Ectodermal cell (in vitro differentiated cells): ENCODE measurements around the gene FDX2.
A peak's percentile ranks its signal among the peaks of the same experiment; 100 is the strongest.
"Not testable (repeated sequence)": the region's sequence is repeated elsewhere in the genome, so short reads cannot be mapped to it uniquely, and the experiment has no call there.

Experiments used
- H3K27ac ChIP-seq: 2 replicates; pipeline ENCODE4 v1.7.0; 2013; ENCODE audit warnings: mild to moderate bottlenecking, low read depth, low read length; ENCODE audit not compliant: insufficient read depth, poor library complexity, severe bottlenecking
- H3K27me3 ChIP-seq: 2 replicates; pipeline ENCODE4 v1.7.0; 2013; ENCODE audit warnings: mild to moderate bottlenecking, low read length; ENCODE audit not compliant: insufficient read depth, control insufficient read depth, poor library complexity, severe bottlenecking
- H3K36me3 ChIP-seq: one replicate; pipeline ENCODE4 v1.7.0; 2013; ENCODE audit warnings: low read length; ENCODE audit not compliant: control insufficient read depth, insufficient read depth
- H3K4me1 ChIP-seq: one replicate; pipeline ENCODE4 v1.7.0; 2013; ENCODE audit warnings: low read length; ENCODE audit not compliant: control insufficient read depth, insufficient read depth
- H3K4me3 ChIP-seq: 2 replicates; pipeline ENCODE4 v1.7.0; 2013; ENCODE audit warnings: low read depth, low read length, control low read depth; ENCODE audit not compliant: insufficient read depth
- H3K9me3 ChIP-seq: 2 replicates; pipeline ENCODE4 v1.7.0; 2013; ENCODE audit warnings: mild to moderate bottlenecking, low read length, moderate library complexity; ENCODE audit not compliant: control insufficient read depth
- WGBS, 2 experiments: methylation state at CpG; one replicate each; pipeline ENCODE4 v1.1.7; 2013; ENCODE audit warnings: missing lambda C conversion rate in 2 of 2; 5-methylcytosine and 5-hydroxymethylcytosine counted together

Gene FDX2

DNA sequence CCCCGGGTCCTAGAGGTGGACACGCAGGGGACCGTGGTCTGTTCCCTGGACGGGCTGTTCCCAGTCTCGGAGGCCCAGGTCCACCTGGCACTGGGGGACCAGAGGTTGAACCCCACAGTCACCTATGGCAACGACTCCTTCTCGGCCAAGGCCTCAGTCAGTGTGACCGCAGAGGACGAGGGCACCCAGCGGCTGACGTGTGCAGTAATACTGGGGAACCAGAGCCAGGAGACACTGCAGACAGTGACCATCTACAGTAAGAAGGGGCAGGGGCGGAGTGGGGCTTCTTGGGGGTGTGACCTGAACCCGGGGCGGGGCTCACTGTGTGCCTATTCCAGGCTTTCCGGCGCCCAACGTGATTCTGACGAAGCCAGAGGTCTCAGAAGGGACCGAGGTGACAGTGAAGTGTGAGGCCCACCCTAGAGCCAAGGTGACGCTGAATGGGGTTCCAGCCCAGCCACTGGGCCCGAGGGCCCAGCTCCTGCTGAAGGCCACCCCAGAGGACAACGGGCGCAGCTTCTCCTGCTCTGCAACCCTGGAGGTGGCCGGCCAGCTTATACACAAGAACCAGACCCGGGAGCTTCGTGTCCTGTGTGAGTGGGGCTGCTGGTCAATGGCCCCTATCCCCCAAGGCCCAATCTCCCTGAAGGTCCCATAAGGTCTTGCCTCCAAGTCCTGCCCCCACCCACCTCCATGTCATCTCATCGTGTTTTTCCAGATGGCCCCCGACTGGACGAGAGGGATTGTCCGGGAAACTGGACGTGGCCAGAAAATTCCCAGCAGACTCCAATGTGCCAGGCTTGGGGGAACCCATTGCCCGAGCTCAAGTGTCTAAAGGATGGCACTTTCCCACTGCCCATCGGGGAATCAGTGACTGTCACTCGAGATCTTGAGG, 31.5 kb downstream of the FDX2 start:
- Histone ChIP-seq H3K36me3 (no peaks in the 10 kb centered on the region), H3K4me3 (no peak overlapping the region)
- 94% methylated on average over 34 of the region's 34 CpGs for WGBS, 2 experiments

DNA sequence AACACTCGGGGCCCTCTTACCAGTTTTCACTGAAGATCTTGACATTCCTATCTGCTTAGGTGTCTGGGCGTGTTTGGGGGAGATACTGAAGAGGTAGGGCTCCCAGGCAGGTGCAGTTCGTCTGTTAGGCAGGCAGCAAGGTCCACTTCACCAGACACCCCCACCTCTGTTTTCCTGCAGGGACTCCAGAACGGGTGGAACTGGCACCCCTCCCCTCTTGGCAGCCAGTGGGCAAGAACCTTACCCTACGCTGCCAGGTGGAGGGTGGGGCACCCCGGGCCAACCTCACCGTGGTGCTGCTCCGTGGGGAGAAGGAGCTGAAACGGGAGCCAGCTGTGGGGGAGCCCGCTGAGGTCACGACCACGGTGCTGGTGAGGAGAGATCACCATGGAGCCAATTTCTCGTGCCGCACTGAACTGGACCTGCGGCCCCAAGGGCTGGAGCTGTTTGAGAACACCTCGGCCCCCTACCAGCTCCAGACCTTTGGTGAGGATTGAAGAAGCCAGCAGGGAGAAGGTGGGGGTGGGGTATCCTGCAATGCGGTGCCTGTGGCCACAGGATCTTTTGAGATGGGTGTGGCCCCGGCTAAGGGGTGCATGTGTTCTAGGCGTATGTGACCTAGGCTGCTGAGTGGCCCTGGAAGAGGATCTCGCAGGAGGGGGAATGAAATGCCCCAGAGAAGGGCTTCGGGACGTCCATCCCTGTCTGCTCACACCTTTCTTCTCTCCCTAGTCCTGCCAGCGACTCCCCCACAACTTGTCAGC, 32.3 kb downstream of the FDX2 start:
- H3K4me3 ChIP-seq, result no peak overlapping the region
- peaks cover 4% of the 10 kb centered on the region for H3K4me1 ChIP-seq
- H3K36me3 ChIP-seq, result no peaks in the 10 kb centered on the region
- H3K27me3 ChIP-seq, result peaks cover 28% of the 10 kb centered on the region
- no peaks in the 10 kb centered on the region for H3K9me3 ChIP-seq
- H3K27ac ChIP-seq, result no peak overlapping the region
- WGBS, 2 experiments, result 84 to 87% methylated on average over 23 of the region's 23 CpGs

More for the DNA sequence above, 31.5 kb downstream of the FDX2 start:
- Histone ChIP-seq H3K27me3 (peaks cover 36% of the 10 kb centered on the region), H3K27ac (no peak overlapping the region), H3K9me3 (no peaks in the 10 kb centered on the region), H3K4me1 (peaks cover 4% of the 10 kb centered on the region)

GRCh38 chr19:10282043-10282442, 33.8 kb downstream of the FDX2 start:
- H3K36me3 ChIP-seq, H3K27ac ChIP-seq, H3K4me1 ChIP-seq, H3K9me3 ChIP-seq, H3K4me3 ChIP-seq: not testable (repeated sequence)
- 89 to 92% methylated on average over 5 of the region's 5 CpGs for WGBS, 2 experiments
- peaks cover 13% of the 10 kb centered on the region for H3K27me3 ChIP-seq

- no peaks in the 10 kb centered on the region for H3K27me3 ChIP-seq
- H3K36me3 ChIP-seq, result no peaks in the 10 kb centered on the region
- H3K4me3 ChIP-seq, result no peak overlapping the region
- 88 to 91% methylated on average over 5 of the region's 5 CpGs for WGBS, 2 experiments
- H3K9me3 ChIP-seq, result no peaks in the 10 kb centered on the region
- H3K27ac ChIP-seq, result no peak overlapping the region
- no peaks in the 10 kb centered on the region for H3K4me1 ChIP-seq
Measured at GRCh38 chr19:10279737-10280442, 35.9 kb downstream of the FDX2 start.

DNA sequence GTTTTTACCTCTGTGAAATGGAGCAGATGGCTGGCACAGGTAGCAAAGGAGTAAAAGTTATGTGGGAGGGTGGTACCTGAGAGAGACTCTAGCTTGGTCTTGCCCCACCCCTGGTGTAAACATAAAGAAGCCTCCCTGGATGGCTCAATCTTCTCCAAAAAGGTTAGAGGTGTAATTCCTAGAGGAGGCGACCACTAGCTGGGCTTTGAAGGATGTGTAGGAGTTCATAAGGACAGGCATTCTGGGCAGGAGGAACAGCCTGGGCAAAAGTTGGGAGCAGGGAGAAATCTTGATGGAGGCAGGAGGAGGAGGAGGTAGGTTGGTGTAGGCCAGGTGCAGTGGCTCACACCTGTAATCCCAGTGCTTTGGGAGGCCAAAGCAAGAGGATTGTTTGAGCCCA, 36.9 kb downstream of the FDX2 start:
- H3K4me1 ChIP-seq, result no peaks in the 10 kb centered on the region
- 91 to 94% methylated on average over 1 of the region's 1 CpG for WGBS, 2 experiments

GRCh38 chr19:10277795-10278589, 37.8 kb downstream of the FDX2 start:
- no peak overlapping the region for H3K4me3 ChIP-seq
- no peaks in the 10 kb centered on the region for H3K27me3 ChIP-seq
- no peaks in the 10 kb centered on the region for H3K36me3 ChIP-seq
- H3K27ac ChIP-seq, result no peak overlapping the region
- H3K4me1 ChIP-seq, result no peaks in the 10 kb centered on the region
- WGBS, 2 experiments, result 93% methylated on average over 8 to 9 of the region's 9 CpGs
- no peaks in the 10 kb centered on the region for H3K9me3 ChIP-seq

More for the DNA sequence above, 36.9 kb downstream of the FDX2 start:
- Histone ChIP-seq H3K36me3 (no peaks in the 10 kb centered on the region), H3K4me3 (no peak overlapping the region), H3K27ac (no peak overlapping the region), H3K9me3 (no peaks in the 10 kb centered on the region), H3K27me3 (no peaks in the 10 kb centered on the region)

- Histone ChIP-seq H3K9me3 (no peaks in the 10 kb centered on the region), H3K4me3 (no peak overlapping the region), H3K27ac (no peak overlapping the region), H3K4me1 (no peaks in the 10 kb centered on the region), H3K36me3 (no peaks in the 10 kb centered on the region), H3K27me3 (peaks cover 32% of the 10 kb centered on the region)
- WGBS, 2 experiments, result 90 to 92% methylated on average over 10 of the region's 10 CpGs
Measured at GRCh38 chr19:10274589-10274988, 41.2 kb downstream of the FDX2 start.

DNA sequence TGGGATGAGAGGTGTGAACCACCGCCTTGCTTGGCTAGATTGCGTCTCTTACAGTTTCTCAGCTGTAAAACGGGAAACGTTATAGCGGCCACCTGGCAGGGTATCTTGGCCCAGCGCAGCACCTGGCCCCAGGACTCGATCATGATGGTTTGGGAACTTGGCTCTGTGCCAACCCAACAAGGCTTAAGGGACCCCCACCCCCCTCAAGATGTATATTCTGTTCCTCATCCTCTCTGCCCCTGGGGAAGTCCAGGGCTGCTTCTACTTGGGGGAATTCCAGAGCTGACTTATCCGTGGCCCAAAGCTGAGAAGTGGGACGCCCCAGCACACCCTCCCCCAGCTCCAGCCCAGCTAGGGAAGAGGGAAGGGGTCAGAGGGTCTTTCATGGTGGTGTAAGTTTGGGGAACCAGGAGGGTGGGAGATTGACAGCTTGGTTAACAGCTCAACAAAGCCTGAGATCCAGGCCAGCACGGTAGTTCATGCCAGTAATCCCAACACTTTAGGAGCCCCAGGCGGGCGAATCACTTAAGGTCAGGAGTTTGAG, 44.2 kb downstream of the FDX2 start:
- Histone ChIP-seq H3K36me3 (no peaks in the 10 kb centered on the region), H3K4me3 (no peak overlapping the region), H3K4me1 (no peaks in the 10 kb centered on the region), H3K9me3 (no peaks in the 10 kb centered on the region), H3K27ac (no peak overlapping the region), H3K27me3 (peaks cover 38% of the 10 kb centered on the region)
- 68 to 71% methylated on average over 12 of the region's 12 CpGs for WGBS, 2 experiments

DNA sequence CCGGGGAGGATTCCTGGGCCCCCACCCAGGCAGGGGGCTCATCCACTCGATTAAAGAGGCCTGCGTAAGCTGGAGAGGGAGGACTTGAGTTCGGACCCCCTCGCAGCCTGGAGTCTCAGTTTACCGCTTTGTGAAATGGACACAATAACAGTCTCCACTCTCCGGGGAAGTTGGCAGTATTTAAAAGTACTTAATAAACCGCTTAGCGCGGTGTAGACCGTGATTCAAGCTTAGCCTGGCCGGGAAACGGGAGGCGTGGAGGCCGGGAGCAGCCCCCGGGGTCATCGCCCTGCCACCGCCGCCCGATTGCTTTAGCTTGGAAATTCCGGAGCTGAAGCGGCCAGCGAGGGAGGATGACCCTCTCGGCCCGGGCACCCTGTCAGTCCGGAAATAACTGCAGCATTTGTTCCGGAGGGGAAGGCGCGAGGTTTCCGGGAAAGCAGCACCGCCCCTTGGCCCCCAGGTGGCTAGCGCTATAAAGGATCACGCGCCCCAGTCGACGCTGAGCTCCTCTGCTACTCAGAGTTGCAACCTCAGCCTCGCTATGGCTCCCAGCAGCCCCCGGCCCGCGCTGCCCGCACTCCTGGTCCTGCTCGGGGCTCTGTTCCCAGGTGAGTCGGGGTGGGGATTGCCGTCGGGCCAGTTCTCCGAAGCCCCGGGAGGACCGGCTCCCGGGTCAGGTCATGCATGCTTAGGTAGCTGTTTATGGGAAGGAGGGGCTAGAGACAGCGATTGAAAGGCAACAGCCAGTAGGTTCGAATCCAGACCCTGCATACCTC, 45.0 kb downstream of the FDX2 start, which contains the start of gene ICAM1:
Gene ICAM1 (plus strand): TSS at position 505 of the 779 bp plus-strand sequence. CDS start 40 bp downstream, at position 545.
- H3K27me3 ChIP-seq, result peaks cover 38% of the 10 kb centered on the region
- 6% methylated on average over 51 of the region's 51 CpGs for WGBS, 2 experiments
- peak within 1 kb of the TSS; percentile 11 for H3K4me3 ChIP-seq
- no peak within 1 kb of the TSS for H3K27ac ChIP-seq
- H3K36me3 ChIP-seq, result no peaks in the 10 kb centered on the region
- no peaks in the 10 kb centered on the region for H3K4me1 ChIP-seq
- no peaks in the 10 kb centered on the region for H3K9me3 ChIP-seq
